ENCODE results near the gene FBL.
"Not testable (repeated sequence)": the region's sequence is repeated elsewhere in the genome, so short reads cannot be mapped to it uniquely, and the experiment has no call there.

The FBL gene

GRCh38 chr19:39819786-39820185, 26.4 kb downstream of the FBL start:
- no peak for DNase-seq

GRCh38 chr19:39818626-39819097, 27.5 kb downstream of the FBL start:
- DNase-seq = no peak

- no peak for DNase-seq
Observed at GRCh38 chr19:39817888-39818561, 28.2 kb downstream of the FBL start.

- DNase-seq = no peak
Observed at GRCh38 chr19:39816287-39817048, 29.7 kb downstream of the FBL start.

GRCh38 chr19:39814595-39814994, 31.6 kb downstream of the FBL start:
- no peak for DNase-seq

GRCh38 chr19:39814111-39814510, 32.1 kb downstream of the FBL start:
- DNase-seq = not testable (repeated sequence)

GRCh38 chr19:39813264-39813993, 32.8 kb downstream of the FBL start:
- DNase-seq = no peak

- DNase-seq = no peak
Observed at GRCh38 chr19:39811064-39811463, 35.1 kb downstream of the FBL start.

- DNase-seq = no peak
Observed at GRCh38 chr19:39810424-39810823, 35.8 kb downstream of the FBL start.

- DNase-seq = no peak
Observed at GRCh38 chr19:39809368-39809767, 36.8 kb downstream of the FBL start.

- DNase-seq = not testable (repeated sequence)
Observed at GRCh38 chr19:39808688-39809087, 37.5 kb downstream of the FBL start.

- DNase-seq = no peak
Observed at GRCh38 chr19:39807846-39808364, 38.3 kb downstream of the FBL start.

GRCh38 chr19:39805104-39805503, 41.1 kb downstream of the FBL start:
- DNase-seq = peak in 1 of 2 experiments; percentile 22

- no peak for DNase-seq
Observed at GRCh38 chr19:39802958-39803357, 43.2 kb downstream of the FBL start.

- DNase-seq = no peak
Observed at GRCh38 chr19:39797083-39797482, 49.1 kb downstream of the FBL start.

- no peak for DNase-seq
Observed at GRCh38 chr19:39796000-39796498, 50.1 kb downstream of the FBL start.

GRCh38 chr19:39795001-39795400, 51.2 kb downstream of the FBL start:
- DNase-seq = no peak

- DNase-seq = peak; percentile 68 to 87
Observed at GRCh38 chr19:39792999-39793546, 53.1 kb downstream of the FBL start.

- DNase-seq = no peak
Observed at GRCh38 chr19:39788244-39788643, 57.9 kb downstream of the FBL start.

All from NCI-H446 (cell line).